NK-92 (cell line): ENCODE results near the gene REV3L.
"Not testable (repeated sequence)": the region's sequence is repeated elsewhere in the genome, so short reads cannot be mapped to it uniquely, and the experiment has no call there.

Experiments
- DNase-seq: peaks from one replicate; lab custom pipeline; 2025; ENCODE audit not compliant: unreplicated experiment; lab: John Stamatoyannopoulos, UW

The REV3L gene, protein sequence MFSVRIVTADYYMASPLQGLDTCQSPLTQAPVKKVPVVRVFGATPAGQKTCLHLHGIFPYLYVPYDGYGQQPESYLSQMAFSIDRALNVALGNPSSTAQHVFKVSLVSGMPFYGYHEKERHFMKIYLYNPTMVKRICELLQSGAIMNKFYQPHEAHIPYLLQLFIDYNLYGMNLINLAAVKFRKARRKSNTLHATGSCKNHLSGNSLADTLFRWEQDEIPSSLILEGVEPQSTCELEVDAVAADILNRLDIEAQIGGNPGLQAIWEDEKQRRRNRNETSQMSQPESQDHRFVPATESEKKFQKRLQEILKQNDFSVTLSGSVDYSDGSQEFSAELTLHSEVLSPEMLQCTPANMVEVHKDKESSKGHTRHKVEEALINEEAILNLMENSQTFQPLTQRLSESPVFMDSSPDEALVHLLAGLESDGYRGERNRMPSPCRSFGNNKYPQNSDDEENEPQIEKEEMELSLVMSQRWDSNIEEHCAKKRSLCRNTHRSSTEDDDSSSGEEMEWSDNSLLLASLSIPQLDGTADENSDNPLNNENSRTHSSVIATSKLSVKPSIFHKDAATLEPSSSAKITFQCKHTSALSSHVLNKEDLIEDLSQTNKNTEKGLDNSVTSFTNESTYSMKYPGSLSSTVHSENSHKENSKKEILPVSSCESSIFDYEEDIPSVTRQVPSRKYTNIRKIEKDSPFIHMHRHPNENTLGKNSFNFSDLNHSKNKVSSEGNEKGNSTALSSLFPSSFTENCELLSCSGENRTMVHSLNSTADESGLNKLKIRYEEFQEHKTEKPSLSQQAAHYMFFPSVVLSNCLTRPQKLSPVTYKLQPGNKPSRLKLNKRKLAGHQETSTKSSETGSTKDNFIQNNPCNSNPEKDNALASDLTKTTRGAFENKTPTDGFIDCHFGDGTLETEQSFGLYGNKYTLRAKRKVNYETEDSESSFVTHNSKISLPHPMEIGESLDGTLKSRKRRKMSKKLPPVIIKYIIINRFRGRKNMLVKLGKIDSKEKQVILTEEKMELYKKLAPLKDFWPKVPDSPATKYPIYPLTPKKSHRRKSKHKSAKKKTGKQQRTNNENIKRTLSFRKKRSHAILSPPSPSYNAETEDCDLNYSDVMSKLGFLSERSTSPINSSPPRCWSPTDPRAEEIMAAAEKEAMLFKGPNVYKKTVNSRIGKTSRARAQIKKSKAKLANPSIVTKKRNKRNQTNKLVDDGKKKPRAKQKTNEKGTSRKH (N-terminal part only)

DNA sequence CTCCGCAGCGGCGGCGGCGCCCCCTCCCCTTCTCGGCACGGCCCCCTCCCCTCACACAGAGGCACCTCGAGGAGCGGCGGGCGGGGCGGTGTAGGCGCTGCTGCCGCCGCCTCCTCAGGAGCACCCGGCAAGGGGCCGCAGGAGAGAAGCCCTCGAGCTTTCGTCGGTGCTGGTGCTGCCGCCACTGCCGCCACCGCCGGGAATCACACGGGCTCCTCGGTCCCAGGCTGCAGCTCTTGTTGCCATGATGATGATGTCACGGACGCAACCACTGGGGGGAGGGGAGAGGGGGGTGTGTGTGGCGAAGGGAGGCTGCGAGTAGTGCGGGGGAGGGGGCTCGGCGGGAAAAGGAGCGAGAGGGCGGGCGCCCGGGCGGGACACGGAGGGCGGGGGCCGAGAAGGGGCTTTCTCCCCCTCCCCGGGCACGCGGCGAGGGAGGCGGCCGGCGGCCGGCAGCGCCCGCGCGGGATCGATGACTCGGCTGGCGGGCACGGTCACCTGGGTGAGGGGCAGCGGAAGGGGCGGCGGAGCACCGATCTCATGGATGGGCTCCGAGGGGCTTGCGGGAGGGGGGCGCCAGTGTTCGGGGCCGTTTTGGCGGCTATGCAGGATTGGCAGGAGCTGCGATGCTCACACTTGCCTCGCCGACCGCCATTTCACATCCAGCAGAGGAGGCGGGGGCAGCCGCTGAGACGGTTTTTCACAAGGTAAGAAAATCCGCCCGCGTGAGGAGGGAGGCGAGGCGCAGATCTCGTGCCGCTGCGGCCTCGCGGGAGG lies at the start of gene REV3L:
TSS of gene REV3L (minus strand) at position 260 of the 777 bp plus-strand sequence. CDS start 330 bp downstream, outside the sequence.
- peak; percentile 25 for DNase-seq

DNA sequence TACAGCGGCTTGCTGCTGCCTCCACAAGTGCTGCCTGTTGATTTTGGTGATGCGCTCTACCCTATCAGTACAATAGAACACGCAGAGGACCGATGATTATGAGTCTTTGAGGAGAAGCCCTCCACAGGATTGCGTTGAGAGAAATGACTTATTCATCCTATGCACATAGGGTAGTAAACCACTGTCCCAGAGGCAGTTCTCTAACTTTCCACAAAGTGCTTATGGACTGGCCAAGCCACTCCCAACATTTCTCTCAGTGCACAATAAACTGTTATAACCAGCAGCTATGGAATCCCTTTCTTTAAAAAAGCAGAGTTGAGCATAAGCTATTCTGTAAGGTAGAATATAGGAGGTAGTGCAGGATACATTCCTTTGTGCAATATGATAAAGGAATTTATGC lies 48.2 kb upstream of the REV3L start:
- no peak for DNase-seq

DNA sequence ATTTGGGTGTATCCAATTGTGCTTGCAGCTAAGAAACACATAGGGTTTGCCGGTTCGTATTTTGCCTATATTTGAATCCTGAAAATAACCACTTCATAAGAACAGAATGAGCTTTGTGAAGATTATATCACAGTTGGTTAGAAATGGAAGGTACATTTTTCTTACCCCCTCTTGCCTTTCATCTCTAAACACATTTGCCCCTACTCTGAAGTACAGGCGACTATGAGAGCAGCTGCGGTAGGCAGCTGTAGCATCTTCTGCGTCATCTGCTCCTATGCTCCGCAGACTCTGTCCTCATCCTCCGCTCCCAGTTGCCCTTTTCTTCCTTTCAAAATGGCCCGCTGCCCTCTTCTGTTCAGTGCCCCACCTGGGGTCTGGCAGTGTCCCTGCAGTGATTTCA lies 47.6 kb upstream of the REV3L start:
- no peak for DNase-seq

DNA sequence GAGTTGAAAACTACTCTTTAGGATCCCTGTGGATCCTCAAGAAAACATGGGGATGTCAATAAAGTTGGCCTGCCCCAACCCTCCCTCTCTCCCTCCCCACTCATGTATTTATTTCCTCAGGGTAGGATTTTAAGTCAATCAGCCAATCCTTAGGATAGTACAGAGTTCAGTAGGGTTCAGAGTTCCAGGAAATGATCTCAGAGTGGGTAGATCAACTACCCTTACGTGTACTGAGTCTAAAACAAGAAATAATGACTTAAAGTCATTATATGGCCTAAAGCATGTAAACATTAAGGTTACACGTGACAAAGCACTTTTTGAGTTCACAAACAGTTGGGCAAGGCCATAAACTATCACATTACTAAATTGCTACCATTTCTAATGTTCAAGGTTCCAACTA lies 47.2 kb upstream of the REV3L start:
- DNase-seq, result no peak

DNA sequence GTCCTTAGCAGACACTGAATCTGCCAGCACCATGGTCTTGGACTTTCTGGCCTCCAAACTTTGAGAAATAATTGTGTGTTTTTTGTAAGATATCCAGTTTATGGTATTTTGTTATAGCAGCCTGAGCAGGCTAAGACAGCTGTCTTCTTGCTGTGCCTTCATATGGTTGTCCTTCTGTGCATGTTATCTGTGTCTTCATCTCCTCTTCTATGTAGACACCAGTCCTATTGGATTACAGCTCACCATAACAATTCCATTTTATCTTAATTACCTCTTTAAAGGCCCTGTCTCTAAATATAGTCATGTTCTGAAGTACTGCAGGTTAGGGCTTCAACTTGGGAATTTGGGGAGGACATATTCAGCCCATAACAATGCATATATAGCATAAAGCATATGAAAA lies 44.3 kb upstream of the REV3L start:
- no peak for DNase-seq

DNA sequence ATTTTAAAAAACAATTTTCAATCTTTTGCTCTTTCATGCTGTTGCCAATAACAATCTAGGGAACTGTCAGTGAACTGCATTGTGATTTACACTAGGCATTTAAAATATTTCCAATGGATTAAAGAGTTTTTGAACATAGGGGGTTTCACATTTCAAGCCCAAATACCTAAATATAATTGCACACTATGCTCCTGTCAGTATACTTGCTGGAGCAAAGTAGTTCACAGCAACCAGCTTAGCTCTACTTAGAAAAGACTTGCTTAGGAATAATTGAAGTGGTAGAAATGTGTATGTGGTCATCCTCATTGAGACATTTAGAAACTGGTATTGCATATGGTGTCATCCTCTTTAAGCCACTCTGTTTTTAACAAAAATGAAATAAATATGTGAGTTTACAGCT lies 41.7 kb upstream of the REV3L start:
- no peak for DNase-seq

DNA sequence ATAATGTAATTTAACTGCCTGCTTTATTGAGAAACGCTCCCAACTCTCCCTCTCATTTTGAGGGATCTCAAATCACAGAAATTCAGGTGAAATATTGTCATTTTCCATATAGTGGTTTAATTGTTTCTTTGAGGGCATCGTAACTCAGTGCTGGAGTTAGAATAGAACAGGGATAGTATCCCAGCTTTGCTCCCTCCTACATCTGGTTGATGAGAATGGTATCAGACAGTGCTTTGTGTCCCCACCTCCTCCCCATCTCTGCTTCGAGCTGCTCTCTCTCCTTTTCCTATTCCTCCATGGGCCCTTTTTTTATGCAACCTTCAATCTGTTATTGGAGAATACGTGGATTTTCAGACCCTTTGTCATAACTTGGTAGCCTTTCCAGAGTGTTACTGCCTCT lies 41.2 kb upstream of the REV3L start:
- DNase-seq, result no peak

DNA sequence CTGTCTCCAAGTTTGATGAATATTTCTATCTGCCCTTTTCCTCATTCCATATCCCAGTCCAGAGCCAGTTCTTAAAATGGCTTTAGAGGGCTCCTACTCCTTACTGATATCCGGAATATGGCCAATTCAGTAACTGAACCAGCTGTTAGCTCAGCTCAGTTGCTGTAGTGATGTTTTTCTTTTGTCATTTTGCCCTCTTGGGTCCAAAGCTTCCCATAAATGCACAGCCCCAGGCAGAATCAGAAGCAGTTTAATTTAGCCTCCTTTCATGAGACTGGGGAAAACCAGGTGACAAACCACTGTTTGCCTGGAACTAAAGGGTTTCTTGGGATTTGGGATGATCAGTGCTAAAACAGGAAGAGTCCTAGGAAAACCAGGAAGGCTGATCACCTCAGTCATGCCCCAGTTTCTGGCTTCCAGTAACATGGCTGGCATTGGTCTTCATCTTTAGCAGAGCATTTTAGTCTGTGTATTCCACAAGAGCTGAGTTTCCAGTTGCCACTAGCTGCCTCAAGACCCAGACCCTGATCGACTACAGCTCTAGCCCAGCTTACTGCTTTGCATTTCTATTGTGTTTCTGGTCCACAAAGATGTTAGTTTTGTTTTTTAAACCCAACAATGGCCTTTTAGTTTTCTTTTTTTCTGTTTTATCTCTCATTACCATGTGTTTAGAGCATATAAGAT lies 40.6 kb upstream of the REV3L start:
- no peak for DNase-seq

DNA sequence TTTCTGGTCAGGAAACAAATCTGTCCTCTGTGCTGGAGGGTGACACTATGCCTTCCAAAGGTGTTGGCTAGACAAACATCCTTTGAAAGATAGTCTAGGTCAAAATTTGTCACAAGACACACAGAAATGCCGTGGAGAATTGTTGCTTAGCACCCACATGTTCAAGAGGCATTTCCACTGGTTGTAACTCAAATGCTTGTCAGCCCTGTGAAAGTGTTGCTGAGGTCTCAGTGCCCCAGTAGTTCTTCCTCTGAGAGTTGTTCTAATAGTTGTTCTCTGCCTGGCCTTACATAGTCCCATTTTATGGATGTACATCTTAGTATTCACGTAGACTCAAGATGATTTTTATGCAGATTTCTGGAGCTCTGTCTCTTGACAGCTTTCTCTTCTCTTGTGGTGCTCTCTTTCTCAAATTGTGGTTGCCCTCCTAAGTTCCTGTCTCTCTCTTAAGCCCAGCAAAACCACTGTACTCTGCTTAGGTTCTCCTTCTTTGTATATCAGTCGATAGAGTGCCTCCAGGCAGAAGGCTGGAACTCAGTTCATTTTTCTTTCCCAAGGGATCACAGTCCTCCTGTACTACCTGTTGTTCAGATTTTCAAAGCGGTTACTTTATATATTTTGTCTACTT lies 39.5 kb upstream of the REV3L start:
- no peak for DNase-seq

DNA sequence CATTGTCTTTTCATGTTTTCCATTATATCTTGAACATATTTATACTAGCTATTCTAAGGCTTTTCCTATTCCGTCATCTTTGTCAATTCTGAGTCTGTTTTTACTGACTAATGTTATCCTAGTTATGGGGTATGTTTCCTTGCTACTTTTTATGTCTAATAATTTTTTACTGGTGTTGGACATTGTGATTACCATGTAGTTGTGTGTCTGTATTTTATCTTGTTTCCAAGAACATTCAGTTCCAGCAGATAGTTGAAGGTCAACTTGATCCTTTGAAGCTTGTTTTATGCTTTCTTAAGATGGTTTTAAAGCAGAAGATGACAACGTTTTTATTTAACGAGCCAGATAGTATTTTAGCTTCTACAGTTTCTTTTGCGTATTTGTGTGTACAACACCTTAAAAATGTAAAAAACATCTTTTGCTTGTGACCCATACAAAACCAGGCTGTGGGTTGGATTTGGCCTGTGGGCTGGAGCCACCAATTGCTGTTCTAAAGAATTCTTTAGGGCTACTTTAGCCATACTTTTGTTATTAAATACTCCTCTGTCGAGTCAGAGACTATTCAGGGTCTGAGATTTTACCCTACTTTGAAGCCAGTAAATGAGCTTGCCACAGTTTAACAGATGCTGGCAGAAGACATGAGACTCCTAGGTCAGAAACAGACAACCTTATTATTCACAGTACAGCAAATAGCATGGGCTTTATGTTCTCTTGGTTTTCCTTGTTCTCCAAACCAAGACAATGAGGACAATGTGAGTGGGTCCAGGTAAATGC lies 38.7 kb upstream of the REV3L start:
- DNase-seq, result no peak

DNA sequence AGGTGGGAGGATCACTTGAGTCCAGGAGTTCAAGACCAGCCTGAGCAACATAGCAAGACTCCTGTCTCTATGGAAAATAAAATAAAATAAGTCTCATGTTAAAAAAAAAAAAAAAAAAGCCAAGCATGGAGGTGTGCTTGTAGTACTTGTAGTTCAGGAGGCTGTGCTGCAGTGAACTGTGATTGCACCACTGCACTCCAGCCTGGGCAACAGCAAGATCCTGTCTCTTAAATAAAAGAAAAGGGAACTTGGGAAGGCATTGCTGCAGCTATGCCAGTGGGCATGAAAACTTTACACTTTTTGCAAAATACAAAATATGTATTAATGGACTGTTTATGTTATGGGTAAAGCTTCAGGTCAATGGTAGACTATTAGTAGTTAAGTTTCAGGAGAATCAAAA lies 37.5 kb upstream of the REV3L start:
- DNase-seq, result no peak

DNA sequence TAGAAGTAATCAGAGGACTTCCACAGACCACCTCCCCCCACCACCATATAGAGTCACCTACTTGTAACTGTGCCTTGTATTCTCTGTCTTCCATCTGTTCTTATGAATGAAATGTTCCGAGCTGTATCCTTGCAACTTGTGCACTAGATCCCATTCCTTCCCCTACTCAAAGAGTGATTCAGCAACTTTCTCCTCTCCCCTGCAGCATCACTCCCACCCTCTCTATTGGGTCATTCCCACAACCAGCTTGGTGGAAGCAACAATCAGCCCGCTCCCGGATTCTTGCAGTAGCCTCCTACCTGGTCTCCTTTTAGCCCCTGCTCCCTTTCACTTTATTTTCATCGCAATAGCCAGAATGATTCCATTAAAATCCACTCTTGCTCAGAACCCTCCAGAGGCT lies 34.9 kb upstream of the REV3L start:
- DNase-seq, result no peak

DNA sequence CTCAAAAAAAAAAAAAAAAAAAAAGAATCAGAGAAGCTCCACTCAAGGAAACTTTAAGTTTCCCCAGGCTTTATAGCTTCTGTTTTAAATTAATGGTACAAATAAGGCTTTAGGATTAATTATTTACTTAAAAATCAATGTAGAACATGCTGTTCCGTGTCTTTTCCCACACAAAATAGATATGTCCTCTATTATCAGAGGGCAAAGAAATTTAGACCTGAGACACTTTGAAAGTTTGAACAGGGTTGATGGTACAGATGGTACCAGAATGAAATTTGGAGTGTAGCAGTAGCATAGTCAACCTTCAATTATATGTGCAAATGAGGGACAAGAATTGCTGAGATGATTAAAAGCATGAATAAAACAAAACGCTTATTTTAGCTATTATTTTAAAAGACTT lies 32.2 kb upstream of the REV3L start:
- DNase-seq, result no peak

DNA sequence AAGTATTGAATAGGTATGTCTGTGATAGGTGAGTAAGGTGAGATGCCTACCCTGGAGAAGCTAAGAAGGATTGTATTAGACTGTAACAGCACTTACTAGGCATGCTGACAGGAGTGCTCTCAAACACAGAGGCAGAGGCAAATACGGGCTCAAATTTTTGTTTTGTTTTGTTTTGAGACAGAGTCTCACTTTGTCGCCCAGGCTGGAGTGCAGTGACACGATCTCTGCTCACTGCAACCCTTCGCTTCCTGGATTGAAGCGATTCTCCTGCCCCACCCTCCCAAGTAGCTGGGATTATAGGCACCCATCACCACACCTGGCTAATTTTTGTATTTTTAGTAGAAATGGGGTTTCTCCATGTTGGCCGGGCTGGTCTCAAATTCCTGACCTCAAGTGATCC lies 31.5 kb upstream of the REV3L start:
- not testable (repeated sequence) for DNase-seq

DNA sequence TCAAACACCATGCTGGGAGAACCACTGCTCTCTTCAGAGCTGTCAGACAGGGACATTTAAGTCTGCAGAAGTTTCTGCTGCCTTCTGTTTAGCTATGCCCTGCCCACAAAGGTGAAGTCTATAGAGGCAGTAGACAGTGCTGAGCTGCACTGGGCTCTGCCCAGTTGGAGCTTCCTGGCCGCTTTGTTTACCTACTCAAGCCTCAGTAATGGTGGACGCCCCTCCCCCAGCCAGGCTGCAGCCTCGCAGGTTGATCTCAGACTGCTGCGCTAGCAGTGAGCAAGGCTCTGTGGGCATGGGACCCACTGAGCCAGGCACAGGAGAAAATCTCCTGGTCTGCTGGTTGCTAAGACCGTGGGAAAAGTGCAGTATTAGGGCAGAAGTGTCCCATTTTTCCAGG lies 24.2 kb upstream of the REV3L start:
- DNase-seq, result not testable (repeated sequence)

DNA sequence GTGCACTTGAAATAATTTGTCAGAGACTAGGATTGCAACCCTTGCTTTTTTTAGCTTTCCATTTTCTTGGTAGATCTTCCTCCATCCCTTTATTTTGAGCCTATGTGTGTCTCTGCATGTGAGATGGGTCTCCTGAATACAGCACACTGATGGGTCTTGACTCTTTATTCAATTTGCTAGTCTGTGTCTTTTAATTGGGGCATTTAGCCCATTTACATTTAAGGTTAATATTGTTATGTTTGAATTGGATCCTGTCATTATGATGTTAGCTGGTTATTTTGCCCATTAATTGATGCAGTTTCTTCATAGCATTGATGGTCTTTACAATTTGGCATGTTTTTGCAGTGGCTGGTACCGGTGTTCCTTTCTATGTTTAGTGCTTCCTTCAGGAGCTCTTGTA lies 22.5 kb upstream of the REV3L start:
- DNase-seq, result not testable (repeated sequence)

DNA sequence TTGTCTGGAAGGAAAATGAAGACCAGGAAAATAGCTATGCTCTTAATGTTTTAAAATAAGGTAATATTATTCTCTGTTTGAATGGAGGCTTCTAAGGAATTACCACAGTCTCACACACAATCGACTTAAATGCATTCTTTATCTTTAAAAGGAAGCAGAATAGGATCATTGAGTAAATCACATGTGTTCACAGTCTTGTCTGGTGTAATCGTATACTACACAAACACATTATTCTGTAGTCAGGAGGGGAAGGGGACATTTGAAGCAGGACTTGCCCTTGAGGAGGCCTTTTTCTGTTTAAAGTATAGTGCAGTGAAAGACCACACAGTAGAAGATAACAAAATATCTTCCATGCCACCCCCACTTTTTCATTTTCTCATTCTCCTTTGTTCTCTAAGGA lies 20.6 kb upstream of the REV3L start:
- no peak for DNase-seq

DNA sequence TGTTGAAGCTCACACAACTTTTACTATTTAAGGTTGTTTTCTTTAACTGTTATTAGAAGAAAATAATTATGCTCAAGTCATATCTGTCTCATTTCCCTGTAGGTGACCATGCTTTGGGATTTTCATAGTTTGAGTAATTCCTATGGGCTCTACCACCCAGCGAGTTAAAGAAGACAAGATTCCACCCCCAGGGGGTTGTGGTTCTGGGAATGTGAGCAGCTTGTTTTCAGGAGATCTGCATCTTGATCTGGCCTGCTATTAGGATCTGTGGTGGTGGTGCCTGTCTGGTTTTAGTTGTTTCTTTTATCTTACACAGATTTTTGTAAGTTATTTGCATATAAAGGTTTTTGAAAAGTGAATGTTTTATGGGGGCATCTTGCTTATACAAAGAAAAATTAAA lies 20.2 kb upstream of the REV3L start:
- no peak for DNase-seq

DNA sequence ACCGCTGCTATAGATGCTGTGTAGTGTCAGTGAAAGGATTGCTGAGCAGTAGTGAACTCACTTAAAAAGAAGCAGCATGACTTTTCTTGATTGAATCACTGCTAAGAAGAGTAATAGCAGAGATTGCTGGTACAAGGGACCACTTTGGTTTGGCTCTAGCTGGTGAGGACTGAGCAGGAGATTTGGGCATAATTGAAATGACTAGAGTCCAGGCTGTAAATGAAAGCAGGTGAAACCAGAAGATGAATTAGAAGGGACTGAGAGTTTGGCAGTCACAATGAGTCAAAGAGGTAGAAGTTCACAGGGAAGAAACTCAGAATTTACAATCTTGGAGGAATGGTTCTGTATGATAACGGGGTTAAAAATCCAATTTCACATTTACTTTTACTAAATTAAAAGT lies 19.1 kb upstream of the REV3L start:
- no peak for DNase-seq
